Fibroblast of lung (primary cell): ENCODE data around the gene CHRNA3.

Experiments used
- EZH2 ChIP-seq: IDR thresholded peaks from 2 replicates; pipeline ENCODE4 v1.5.1; 2012; ENCODE audit warnings: low read length, control low read depth, mild to moderate bottlenecking; ENCODE audit errors: missing control alignments
- TF ChIP-seq, protein P1 (sequence below), 2 donors: IDR thresholded peaks in 1 of 2; conservative IDR thresholded peaks in 1 of 2; 1 replicate in 1 of 2; 2 replicates in 1 of 2; pipeline ENCODE4 v1.5.1; 2011 to 2012; ENCODE audit warnings: low read length in 2 of 2, control low read depth in 1 of 2, inconsistent platforms in 1 of 2, low read depth in 1 of 2, mild to moderate bottlenecking in 1 of 2

- TF ChIP-seq, protein P1, sequence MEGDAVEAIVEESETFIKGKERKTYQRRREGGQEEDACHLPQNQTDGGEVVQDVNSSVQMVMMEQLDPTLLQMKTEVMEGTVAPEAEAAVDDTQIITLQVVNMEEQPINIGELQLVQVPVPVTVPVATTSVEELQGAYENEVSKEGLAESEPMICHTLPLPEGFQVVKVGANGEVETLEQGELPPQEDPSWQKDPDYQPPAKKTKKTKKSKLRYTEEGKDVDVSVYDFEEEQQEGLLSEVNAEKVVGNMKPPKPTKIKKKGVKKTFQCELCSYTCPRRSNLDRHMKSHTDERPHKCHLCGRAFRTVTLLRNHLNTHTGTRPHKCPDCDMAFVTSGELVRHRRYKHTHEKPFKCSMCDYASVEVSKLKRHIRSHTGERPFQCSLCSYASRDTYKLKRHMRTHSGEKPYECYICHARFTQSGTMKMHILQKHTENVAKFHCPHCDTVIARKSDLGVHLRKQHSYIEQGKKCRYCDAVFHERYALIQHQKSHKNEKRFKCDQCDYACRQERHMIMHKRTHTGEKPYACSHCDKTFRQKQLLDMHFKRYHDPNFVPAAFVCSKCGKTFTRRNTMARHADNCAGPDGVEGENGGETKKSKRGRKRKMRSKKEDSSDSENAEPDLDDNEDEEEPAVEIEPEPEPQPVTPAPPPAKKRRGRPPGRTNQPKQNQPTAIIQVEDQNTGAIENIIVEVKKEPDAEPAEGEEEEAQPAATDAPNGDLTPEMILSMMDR (conservative IDR thresholded peaks at IDR 0.05 in 1 of 2, IDR thresholded peaks at IDR 0.05 in 1 of 2; ENCODE audit: low read depth in 1 of 2, low read length in 2 of 2): no peak
- TF ChIP-seq EZH2: no peak
Measured at GRCh38 chr15:78666010-78666409, 45.2 kb upstream of the CHRNA3 start.
